AG04449 (cell line): ENCODE results near the gene ERBIN.

Source experiments
- CTCF ChIA-PET: fragments of 350-600 bp; formaldehyde crosslinking; extraction: SDS; loops from one replicate; lab custom pipeline; 2021; ENCODE audit warnings: antibody characterized with exemption; lab: Yijun Ruan, JAX
- POLR2A ChIA-PET: fragments of 400-600, 350-600 bp; formaldehyde crosslinking; extraction: SDS; loops from one replicate; lab custom pipeline; 2020; ENCODE audit warnings: antibody characterized with exemption, inconsistent platforms; lab: Yijun Ruan, JAX
- DNase-seq: peaks from one replicate; pipeline ENCODE4 v3.0.0-alpha.2; 2010; ENCODE audit warnings: low read depth, low spot score
- H3K4me3 ChIP-seq: 2 replicates; pipeline ENCODE4 v1.5.1; 2011; ENCODE audit warnings: low read depth, mild to moderate bottlenecking, control low read depth, low read length
- CTCF ChIP-seq: IDR thresholded peaks from one replicate; pipeline ENCODE4 v1.5.1; 2011; ENCODE audit warnings: mild to moderate bottlenecking, moderate library complexity, low read length, control low read depth, inconsistent platforms; ENCODE audit not compliant: insufficient read depth; ENCODE audit errors: missing control alignments

ERBIN gene

GRCh38 chr5:66012271-66012670 lies 85.9 kb downstream of the ERBIN start:
- CTCF ChIA-PET = no interaction called here
- POLR2A ChIA-PET = no interaction called here
- H3K4me3 ChIP-seq = no peak overlapping the region
- no peak for TF ChIP-seq CTCF
- DNase-seq = no peak

- no peak overlapping the region for H3K4me3 ChIP-seq
- TF ChIP-seq CTCF = no peak
- DNase-seq = no peak
- ChIA-PET CTCF (interaction anchor here (1.0 to 1.1 kb wide), 2 partner anchors 10 to 20 kb away, joined by 3 read pairs; no protein-coding TSS in a partner anchor), POLR2A (interaction anchor here (0.8 kb wide), 1 partner anchor 10 kb away, joined by 4 read pairs; no protein-coding TSS in a partner anchor)
Observed at GRCh38 chr5:66013397-66013796, 87.0 kb downstream of the ERBIN start.

GRCh38 chr5:66013906-66014305 lies 87.5 kb downstream of the ERBIN start:
- no peak for DNase-seq

GRCh38 chr5:66015196-66015960 lies 89.0 kb downstream of the ERBIN start:
- CTCF ChIA-PET = no interaction called here
- no peak for DNase-seq
- no peak for TF ChIP-seq CTCF
- H3K4me3 ChIP-seq = no peak overlapping the region
- POLR2A ChIA-PET = no interaction called here

More at GRCh38 chr5:66013906-66014305, 87.5 kb downstream of the ERBIN start:
- no peak overlapping the region for H3K4me3 ChIP-seq
- no peak for TF ChIP-seq CTCF
- ChIA-PET CTCF (interaction anchor here (1.0 to 1.1 kb wide), 2 partner anchors 11 to 21 kb away, joined by 3 read pairs; no protein-coding TSS in a partner anchor), POLR2A (interaction anchor here (0.8 kb wide), 1 partner anchor 10 kb away, joined by 4 read pairs; no protein-coding TSS in a partner anchor)

- POLR2A ChIA-PET = no interaction called here
Observed at GRCh38 chr5:66021585-66021984, 95.2 kb downstream of the ERBIN start.

More at GRCh38 chr5:66021585-66021984, 95.2 kb downstream of the ERBIN start:
- CTCF ChIA-PET = no interaction called here
- TF ChIP-seq CTCF = no peak
- no peak for DNase-seq
- no peak overlapping the region for H3K4me3 ChIP-seq
